ENCODE measurements around the gene GPC5. TPM values are rescaled to one million over a fixed set of nuclear protein-coding genes. Genes with fewer than 3 reads are reported as not detected.

The GPC5 gene
- total and polyA plus RNA-seq, 2 of the 13 experiments (the other 11 are each of a cell fraction or from before 2014, with no cell fraction given): 0.02 to 0.07 TPM

- POLR2A ChIA-PET: no interaction called here
- BruUV-seq (replicated peaks): no TSS peak
- no peak overlapping the region for H3K27ac ChIP-seq (ENCODE audit: extremely low read length, insufficient read depth, low read length)
- H3K4me3 ChIP-seq (replicated peaks in 1 of 3; ENCODE audit: insufficient read depth in 1 of 3, low read depth in 2 of 3, low read length in 3 of 3): no peak overlapping the region
- H4K20me1 ChIP-seq (ENCODE audit: insufficient read depth, low read length): no peaks in the 10 kb centered on the region
- H3K9ac ChIP-seq (ENCODE audit: insufficient read depth, low read depth, low read length): no peak overlapping the region
- intact Hi-C loops (cut with micrococcal nuclease; ENCODE audit: unreplicated experiment) (no loop called here), in situ Hi-C loops (cut with HindIII; ENCODE audit: extremely low pct_ligation_motif_present, low pct_unique_long_range_greater_than_20kb) (no loop called here)
- WGBS (ENCODE audit: low lambda C conversion rate): 33% methylated on average over 4 of the region's 4 CpGs
- no peak for TF ChIP-seq BATF2 (CRISPR knock-in tag; IDR thresholded peaks at IDR 0.05)
- TF ChIP-seq NR3C1 (CRISPR knock-in tag; IDR thresholded peaks at IDR 0.05): no peak
- TF ChIP-seq GFI1 (CRISPR knock-in tag; IDR thresholded peaks at IDR 0.05; ENCODE audit: borderline replicate concordance): no peak
- no peak for TF ChIP-seq ZNF720 (CRISPR knock-in tag; IDR thresholded peaks at IDR 0.05)
- TF ChIP-seq PITX1 (CRISPR knock-in tag; IDR thresholded peaks at IDR 0.05): no peak
- no peak overlapping the region for H2AFZ ChIP-seq (ENCODE audit: low read length)
- H3K36me3 ChIP-seq (replicated peaks in 1 of 2; ENCODE audit: control insufficient read depth in 1 of 2, insufficient read depth in 2 of 2, low read length in 2 of 2): no peaks in the 10 kb centered on the region
- no peaks in the 10 kb centered on the region for H3K79me2 ChIP-seq (ENCODE audit: insufficient read depth, low read length)
- no peak for FAIRE-seq
- no peaks in the 10 kb centered on the region; a peak in 1 of 5 replicates for H3K27me3 ChIP-seq (ENCODE audit: control insufficient read depth in 1 of 2, insufficient read depth in 2 of 2, low read length in 2 of 2)
- H3K9me3 ChIP-seq (ENCODE audit: low read length): no peaks in the 10 kb centered on the region
- H3K4me1 ChIP-seq (ENCODE audit: insufficient read depth, low read length): no peaks in the 10 kb centered on the region
- H3K4me2 ChIP-seq (ENCODE audit: low read depth, low read length): no peak overlapping the region
- ATAC-seq: no peak
- DNase-seq (ENCODE audit: low spot score): no peak
- CTCF ChIA-PET (ENCODE audit: low intra/inter-chr PET ratio, low total read pairs): no interaction called here
Observed at GRCh38 chr13:91748416-91749089, 350.1 kb downstream of the GPC5 start.

- ATAC-seq (no peak), FAIRE-seq (no peak), DNase-seq (ENCODE audit: low spot score) (no peak)
- H3K4me3 ChIP-seq (replicated peaks in 1 of 3; ENCODE audit: insufficient read depth in 1 of 3, low read depth in 2 of 3, low read length in 3 of 3): no peak overlapping the region
- no TSS peak for BruUV-seq (replicated peaks)
- H3K79me2 ChIP-seq (ENCODE audit: insufficient read depth, low read length): no peaks in the 10 kb centered on the region
- H3K4me1 ChIP-seq (ENCODE audit: insufficient read depth, low read length): no peaks in the 10 kb centered on the region
- TF ChIP-seq ZFAT (CRISPR knock-in tag; conservative IDR thresholded peaks at IDR 0.05) (no peak), NFIB (CRISPR knock-in tag; IDR thresholded peaks at IDR 0.05; ENCODE audit: borderline replicate concordance) (no peak), ZNF350 (CRISPR knock-in tag; IDR thresholded peaks at IDR 0.05; ENCODE audit: borderline replicate concordance, low read depth) (no peak)
- no peaks in the 10 kb centered on the region for H3K36me3 ChIP-seq (replicated peaks in 1 of 2; ENCODE audit: control insufficient read depth in 1 of 2, insufficient read depth in 2 of 2, low read length in 2 of 2)
- H3K27ac ChIP-seq (ENCODE audit: extremely low read length, insufficient read depth, low read length): no peak overlapping the region
- intact Hi-C loops (cut with micrococcal nuclease; ENCODE audit: unreplicated experiment): no loop called here
- no peak overlapping the region for H2AFZ ChIP-seq (ENCODE audit: low read length)
- in situ Hi-C loops (cut with HindIII; ENCODE audit: extremely low pct_ligation_motif_present, low pct_unique_long_range_greater_than_20kb): no loop called here
- H3K27me3 ChIP-seq (ENCODE audit: control insufficient read depth in 1 of 2, insufficient read depth in 2 of 2, low read length in 2 of 2): no peaks in the 10 kb centered on the region
- ChIA-PET CTCF (ENCODE audit: low intra/inter-chr PET ratio, low total read pairs) (no interaction called here), POLR2A (no interaction called here)
- H4K20me1 ChIP-seq (ENCODE audit: insufficient read depth, low read length): no peaks in the 10 kb centered on the region
- no peaks in the 10 kb centered on the region for H3K9me3 ChIP-seq (ENCODE audit: low read length)
- WGBS (ENCODE audit: low lambda C conversion rate): 3% methylated on average over 1 of the region's 1 CpG
- H3K4me2 ChIP-seq (ENCODE audit: low read depth, low read length): no peak overlapping the region
- no peak overlapping the region for H3K9ac ChIP-seq (ENCODE audit: insufficient read depth, low read depth, low read length)
Observed at GRCh38 chr13:91758724-91759123, 360.3 kb downstream of the GPC5 start.

Measured in HepG2 (cell line).